GM18858 (cell line): ENCODE measurements around the gene NSMCE1.
"Not testable (repeated sequence)": the region's sequence is repeated elsewhere in the genome, so short reads cannot be mapped to it uniquely, and the experiment has no call there.

Source experiments
- ATAC-seq: cut with Tn5 transposase; IDR thresholded peaks from one replicate; pipeline ENCODE4 v1.9.1; 2021; ENCODE audit not compliant: unreplicated experiment

The NSMCE1 gene

DNA sequence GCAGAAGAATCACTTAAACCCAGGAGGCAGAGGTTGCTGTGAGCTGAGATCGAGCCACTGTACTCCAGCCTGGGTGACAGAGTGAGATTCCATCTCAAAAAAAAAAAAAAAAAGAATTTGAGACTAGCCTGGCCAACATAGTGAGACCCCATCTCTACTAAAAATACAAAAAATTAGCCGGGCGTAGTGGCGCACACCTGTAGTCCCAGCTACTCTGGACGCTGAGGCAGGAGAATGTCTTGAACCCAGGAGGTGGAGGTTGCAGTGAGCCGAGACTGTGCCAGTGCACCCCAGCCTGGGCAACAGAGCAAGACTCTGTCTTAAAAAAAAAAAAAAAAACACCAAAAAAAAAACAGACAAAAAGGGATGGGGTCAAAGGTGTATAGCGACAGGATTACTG is 4.1 kb upstream of the NSMCE1 start:
- ATAC-seq: not testable (repeated sequence)

- no peak for ATAC-seq
Measured at GRCh38 chr16:27272076-27272475, 3.5 kb upstream of the NSMCE1 start.

DNA sequence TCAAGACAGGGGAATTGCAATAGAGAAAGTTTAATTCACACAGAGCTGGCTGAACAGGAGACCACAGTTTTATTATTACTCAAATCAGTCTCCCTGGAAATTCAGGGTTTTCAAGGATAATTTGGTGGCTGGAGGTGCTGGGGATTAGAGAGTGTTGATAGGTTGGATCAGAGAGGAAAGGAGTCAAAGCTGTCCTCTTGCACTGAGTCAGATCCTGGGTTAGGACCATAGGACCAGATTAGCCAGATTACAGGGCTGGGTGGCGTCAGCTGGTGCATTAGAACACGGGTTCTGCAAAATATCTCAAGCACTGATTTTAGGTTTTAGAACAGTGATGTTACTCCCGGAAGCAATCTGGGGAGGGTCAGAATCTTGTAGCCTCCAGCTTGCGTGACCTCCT is 1.8 kb upstream of the NSMCE1 start:
- no peak for ATAC-seq

GRCh38 chr16:27269300-27270150 is 953 bp upstream of the NSMCE1 start:
- ATAC-seq: no peak

DNA sequence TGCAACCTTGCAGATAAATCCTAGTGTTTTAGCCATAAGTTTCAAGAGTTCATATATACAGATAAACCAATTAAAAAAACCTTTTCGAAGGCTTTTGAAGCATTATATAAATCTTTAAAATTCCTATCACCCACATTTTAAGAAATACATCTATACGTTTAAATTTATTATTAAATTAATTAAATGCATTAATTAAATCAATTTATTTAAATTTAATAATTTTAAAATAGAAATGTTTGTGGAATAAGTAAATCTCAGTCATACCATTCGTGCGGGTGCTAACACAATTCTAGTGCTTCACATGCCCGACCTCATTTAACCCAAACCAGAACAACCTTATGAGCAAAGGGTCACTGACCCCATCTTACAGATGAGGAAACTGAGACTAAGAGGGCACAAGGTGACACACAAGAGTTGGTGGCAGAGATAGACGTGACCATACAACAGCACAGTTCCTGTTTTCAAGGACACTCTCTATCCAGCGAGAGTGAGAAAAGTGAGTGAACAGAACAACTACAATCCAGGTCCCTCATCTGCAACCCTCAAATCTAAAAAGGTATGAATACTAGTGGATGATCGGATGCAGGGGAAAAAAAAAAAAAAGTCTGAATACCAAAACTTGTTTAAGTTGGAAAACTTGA is 1.4 kb downstream of the NSMCE1 start:
- ATAC-seq: no peak

GRCh38 chr16:27265982-27266381 is 2.6 kb downstream of the NSMCE1 start:
- no peak for ATAC-seq

DNA sequence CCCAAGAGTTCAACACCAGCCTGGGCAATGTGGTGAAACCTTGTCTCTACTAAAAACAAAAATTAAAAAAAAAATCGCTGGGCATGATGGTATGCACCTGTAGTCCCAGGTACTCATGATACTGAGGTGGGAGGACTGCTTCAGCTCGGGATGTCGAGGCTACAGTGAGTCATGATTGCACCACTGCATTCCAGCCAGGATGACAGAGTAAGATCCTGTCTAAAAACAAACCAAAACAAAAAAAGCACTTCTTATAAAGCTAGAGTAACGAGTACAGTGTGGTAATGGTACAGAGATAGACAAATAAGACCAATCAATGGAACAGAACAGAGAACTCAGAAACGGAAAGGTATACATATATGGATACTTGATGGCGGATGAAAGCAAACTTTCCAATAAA is 4.4 kb downstream of the NSMCE1 start:
- no peak for ATAC-seq

GRCh38 chr16:27262904-27263423 is 5.6 kb downstream of the NSMCE1 start:
- not testable (repeated sequence) for ATAC-seq

DNA sequence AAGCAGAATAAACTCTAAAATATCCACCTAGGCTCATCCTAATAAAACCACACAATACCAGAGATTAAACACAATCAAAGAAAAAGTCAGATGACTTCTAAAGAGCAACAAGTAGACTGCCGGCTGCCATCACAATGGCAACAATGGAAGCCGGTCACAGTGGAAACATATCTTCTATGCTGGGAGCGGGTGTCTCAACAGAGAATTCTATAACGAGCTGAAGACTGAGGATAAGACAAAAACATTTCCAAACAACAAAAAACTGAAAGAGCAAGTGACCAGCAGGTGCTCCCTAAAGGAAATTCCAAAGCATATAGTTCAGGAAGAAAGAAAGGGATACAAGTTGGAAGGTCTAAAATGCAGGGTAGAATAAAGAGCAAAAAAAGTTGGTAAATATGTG is 8.9 kb downstream of the NSMCE1 start:
- no peak for ATAC-seq

- ATAC-seq: no peak
Measured at GRCh38 chr16:27258241-27258734, 10.3 kb downstream of the NSMCE1 start.

- no peak for ATAC-seq
Measured at GRCh38 chr16:27257271-27257670, 11.3 kb downstream of the NSMCE1 start.

GRCh38 chr16:27256861-27257260 is 11.7 kb downstream of the NSMCE1 start:
- no peak for ATAC-seq

DNA sequence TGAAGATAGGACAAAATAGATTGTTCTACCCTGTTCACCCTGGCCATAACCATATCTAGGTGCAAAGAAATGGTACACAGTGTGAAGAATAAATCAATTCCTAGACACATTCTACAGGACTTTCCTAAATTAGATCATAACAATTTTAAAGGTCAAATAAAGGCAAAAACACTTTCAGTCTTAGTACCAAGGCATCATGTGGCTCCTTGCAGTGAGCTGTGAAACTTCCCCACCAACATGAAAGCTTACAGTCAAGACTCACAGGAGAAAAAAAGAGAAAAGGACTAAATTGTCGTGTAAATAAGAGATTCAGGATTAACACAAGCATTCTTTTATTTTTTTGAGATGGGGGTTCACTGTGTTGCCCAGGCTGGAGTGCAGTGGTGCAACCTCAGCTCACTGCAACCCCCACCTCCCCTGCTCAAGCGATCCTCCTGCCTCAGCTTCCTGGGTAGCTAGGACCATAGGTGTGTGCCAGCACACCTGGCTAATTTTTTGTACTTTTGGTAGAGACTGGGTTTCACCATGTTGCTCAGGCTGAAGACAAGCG is 14.2 kb downstream of the NSMCE1 start:
- no peak for ATAC-seq

GRCh38 chr16:27253526-27253930 is 15.0 kb downstream of the NSMCE1 start:
- no peak for ATAC-seq

GRCh38 chr16:27252206-27252585 is 16.4 kb downstream of the NSMCE1 start:
- no peak for ATAC-seq

GRCh38 chr16:27251541-27252205 is 16.9 kb downstream of the NSMCE1 start:
- no peak for ATAC-seq

- ATAC-seq: not testable (repeated sequence)
Measured at GRCh38 chr16:27248886-27249285, 19.7 kb downstream of the NSMCE1 start.

GRCh38 chr16:27248036-27248435 is 20.5 kb downstream of the NSMCE1 start:
- ATAC-seq: no peak

DNA sequence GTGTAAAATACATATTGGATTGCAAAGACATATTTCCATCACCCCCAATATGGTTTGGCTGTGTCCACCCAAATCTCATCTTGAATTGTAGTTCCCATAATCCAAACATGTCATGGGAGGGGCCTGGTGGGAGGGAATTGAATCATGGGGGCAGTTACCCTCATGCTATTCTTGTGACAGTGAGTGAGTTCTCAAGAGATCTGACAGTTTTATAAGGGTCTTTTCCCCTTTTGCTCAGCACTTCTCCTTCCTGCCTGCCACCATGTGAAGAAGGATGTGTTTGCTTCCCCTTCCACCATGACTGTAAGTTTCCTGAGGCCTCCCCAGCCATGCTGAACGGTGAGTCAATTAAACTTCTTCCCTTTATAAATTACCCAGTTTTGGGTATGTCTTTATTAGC is 21.5 kb downstream of the NSMCE1 start:
- ATAC-seq: not testable (repeated sequence)

GRCh38 chr16:27246439-27246838 is 22.1 kb downstream of the NSMCE1 start:
- no peak for ATAC-seq
